Fibroblast of skin of left biceps (primary cell): ENCODE results near the gene CYB561D1.

Source experiments
- DNase-seq, 2 experiments: peaks; one replicate each; pipeline ENCODE4 v3.0.0-alpha.2; 2013; ENCODE audit warnings: low read depth in 2 of 2

CYB561D1 gene

DNA sequence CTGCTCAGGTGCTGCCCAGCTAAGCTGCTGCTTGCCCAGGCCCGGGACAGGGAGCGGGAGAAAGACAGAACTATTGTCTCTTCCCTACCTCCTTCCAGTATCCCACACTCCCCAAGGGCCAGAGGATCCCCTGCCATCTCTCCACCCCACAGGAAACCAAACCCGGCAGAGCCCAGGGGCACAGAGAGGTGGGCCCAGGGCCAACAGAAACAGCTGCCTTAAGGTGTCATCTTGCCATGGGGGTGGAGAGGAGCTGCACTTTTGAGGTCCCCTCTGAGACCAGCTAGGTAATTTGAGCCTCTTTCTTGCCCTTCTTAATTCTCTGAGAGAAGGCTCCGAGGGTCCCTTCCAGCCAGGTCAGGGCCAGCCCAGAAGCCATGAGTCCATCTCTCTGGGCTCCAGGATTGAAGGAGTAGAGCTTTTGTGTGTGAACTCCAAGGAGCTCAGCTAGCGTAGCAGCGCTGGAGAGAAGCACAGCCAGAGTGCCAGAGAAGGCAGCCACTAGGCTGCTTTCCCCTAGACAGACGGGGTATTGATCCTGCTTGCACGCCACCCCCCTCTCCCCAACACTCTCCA, 36.1 kb downstream of the CYB561D1 start:
- DNase-seq = no peak

DNA sequence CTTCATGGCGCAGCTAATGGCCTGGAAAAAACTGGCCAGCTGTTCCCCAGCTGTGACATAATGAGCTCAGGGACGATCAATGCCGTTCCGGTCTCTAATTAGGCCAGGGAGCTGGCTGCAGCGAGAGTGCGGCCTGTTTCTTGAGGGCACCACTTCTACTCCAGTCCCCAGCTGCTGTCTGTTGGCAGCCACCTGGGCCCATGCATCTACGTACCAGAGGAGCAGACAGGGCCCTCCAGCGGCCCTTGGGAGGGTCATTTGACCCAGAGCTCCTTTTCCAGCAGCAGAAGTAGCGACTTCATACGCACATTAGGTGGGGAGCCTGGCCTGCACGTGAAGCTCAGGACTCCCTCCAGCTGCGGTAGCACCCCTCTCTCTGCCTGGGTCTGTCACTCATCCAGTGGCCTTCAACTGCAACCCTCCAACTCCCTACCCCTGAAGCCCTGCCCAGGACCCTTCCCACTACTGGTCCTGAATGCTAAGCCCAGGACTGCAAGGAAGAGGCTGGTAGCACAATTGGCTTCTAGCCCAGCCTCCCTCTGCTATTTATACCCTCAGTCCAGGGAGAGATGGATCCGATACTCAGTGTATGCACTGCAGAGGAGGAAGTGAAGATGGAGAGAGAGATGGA, 36.7 kb downstream of the CYB561D1 start:
- DNase-seq = no peak

DNA sequence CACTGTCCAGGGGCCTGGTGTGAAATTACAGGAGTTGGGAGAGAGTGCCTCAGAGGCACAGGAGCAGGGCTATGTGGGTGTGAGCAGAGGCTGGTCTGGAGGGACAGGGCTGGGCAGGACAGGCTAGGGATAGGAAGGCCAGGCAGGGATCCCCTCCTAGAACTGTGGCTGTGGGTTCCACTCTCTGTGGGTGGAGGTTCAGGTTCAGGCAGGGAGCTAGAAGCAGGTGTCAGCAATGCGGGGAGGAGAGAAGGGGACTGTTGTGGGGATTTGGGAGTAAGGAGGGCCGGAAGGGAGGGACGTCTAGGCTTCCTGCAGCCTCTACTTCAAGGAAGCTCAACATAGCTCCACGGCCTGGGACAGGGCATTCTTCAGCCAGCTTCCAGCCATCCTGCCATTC, 37.5 kb downstream of the CYB561D1 start:
- no peak for DNase-seq

DNA sequence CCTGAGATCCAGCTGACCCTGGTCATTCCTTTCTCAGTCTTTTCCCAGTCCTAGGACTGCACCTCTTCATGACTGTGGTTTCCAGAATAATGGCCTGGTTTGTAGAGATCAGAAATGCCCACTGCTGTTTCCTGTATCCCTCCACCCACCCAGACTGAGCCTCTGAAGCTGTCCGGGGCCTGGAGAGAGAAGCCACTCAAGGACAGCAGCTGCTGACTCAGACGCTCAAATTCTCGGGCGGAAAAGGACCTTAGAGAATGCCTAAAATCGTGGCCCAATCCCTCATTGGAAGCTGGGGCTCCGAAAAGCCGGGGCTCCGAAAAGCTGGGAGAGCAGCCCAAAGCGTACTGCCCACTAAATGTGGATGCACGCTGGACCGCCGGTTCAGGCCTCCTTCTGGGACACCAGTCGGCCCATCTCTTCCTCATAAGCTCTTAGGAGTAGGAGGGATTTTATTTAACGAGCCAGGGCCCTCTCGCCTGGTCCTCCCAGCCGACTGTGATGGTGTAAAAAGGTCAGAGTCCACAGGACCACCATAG, 38.0 kb downstream of the CYB561D1 start:
- no peak for DNase-seq

DNA sequence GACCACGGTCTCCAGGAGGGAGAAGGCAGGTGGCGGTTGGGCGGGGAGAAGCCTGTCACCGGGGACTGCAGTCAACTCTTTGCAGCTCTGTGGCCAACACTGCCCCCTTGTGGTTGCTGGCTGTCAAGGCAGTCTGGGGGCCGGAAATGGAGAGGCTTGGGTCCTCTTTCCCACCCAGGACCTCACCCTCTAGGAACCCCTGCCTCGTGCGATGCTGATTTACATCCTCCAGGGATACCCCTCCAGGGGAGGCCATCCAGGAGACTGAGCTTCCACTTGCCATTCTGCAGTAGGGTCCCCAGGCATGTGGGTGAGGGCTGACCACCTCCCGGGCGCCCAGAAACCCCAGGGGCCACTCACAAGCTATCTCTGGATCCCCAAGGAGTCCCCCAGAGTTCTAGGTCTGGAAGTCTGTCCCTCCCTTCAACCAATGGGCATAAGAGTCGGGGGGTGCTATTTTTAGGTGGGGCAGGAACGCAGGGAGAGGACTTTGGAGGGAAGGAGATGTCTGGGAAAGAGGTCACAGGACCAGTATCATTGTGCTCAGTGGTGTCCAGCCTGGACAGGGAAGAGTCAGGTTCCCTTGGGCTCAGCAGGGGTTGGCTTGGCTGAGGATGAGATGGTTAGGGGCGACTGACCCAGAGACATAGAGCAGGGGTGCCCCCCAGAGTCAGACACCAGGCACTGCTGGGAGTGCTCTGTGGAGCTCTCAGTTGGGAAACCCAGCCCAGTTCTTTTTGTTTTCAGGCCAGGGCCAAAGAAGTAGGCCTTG, 38.7 kb downstream of the CYB561D1 start:
- peak; percentile 21 to 23 for DNase-seq

DNA sequence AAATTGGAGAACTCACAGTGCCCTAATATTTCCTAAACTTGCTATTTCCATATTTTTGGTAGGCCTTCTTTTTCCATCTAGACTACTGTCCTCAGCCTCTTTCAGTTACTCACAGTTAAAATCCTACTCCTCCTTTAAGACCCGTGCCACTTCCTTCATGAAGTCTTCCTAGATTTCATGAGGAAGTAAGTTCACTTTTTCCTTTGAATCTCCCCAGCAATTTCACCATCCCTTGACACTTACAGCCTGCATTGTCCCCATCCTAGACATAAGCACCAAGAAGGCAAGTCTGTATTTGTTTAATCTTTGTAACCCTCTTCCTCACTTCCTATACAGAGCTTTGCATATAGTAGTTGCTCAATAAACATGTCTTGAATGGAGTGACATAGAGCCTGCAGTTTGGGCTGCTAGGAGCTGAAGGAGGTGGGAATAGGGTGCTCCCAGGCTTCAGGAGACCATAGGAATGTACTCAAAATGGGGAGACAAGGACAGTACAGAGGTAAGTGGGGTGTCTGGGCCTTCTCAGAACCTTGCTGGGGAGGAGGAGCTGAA, 40.5 kb downstream of the CYB561D1 start:
- DNase-seq = no peak

DNA sequence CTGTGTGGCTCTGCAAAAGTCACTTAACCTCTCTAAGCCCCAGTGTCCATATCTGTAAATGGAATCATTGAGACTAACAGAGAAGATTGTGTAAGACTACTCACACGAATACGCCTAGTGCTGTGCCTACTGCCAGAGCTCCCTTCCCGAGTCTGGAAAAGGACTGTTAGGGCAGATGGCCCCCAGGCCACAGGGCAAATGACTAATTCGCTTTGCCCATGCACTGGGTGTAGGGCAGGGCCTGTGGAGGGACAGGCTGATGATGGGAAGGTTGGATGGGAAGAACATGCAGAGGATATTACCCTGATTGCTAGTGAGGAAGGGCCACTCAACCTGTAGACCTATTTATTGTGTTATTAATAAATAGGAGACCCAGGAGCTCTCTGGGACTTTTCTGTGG, 41.6 kb downstream of the CYB561D1 start:
- no peak for DNase-seq

DNA sequence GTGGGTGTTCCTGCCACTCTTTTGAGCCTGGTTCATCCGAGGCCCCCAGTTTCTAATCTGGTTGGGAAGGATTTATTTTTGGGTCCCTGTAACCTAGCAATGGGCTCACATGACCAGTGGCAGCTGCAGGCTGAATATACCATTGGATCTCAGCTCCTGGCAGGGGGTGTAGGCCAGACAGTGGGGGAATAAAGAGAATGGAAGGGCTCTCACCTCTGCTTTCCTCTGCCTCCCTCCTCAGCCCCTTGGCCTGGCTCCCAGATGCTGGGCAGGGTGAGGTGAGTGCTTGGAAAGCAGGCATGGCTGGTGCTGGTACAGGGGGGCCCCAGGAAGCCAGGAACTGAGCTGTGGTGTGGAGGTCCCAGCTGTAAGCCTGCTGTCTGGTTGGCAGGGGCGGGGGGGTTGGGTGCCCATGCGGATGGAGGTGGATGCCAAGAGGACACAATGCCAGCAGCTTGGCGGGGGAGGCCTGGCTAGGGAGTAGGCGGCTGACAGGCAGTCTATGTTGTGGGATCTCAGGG, 42.1 kb downstream of the CYB561D1 start:
- DNase-seq = no peak

DNA sequence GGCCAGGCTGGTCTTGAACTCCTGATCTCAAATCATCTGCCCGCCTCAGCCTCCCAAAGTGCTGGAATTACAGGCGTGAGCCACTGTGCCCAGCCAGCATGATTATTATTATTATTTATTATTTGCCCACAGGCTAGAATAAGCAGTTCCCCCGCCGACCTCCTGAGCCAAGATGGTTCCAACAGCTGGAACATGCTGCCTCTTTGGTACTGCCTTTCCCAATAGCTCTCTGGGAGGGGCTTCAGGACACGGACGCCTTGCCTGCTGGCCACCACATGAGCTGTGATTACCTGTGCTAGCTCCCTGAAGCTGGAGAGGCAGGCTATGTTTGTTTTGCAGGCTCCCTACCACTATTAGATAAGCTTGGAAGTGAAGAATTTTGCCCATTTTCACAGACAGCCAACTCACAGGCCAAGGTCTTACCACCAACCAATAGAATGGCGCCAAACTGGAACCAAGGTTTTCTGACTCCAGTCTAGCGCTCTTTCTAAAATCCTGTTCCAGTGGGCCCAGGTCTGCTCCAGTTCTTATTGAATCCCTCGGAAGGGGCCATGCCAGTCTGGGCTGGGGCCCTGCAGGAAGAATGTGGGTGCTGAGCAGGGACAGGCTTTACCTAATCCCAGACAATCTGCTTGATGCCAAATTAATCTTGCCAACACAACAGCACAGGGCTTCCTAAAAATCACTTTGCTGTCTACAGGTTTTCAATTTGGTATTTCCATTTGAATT, 43.7 kb downstream of the CYB561D1 start:
- no peak for DNase-seq

DNA sequence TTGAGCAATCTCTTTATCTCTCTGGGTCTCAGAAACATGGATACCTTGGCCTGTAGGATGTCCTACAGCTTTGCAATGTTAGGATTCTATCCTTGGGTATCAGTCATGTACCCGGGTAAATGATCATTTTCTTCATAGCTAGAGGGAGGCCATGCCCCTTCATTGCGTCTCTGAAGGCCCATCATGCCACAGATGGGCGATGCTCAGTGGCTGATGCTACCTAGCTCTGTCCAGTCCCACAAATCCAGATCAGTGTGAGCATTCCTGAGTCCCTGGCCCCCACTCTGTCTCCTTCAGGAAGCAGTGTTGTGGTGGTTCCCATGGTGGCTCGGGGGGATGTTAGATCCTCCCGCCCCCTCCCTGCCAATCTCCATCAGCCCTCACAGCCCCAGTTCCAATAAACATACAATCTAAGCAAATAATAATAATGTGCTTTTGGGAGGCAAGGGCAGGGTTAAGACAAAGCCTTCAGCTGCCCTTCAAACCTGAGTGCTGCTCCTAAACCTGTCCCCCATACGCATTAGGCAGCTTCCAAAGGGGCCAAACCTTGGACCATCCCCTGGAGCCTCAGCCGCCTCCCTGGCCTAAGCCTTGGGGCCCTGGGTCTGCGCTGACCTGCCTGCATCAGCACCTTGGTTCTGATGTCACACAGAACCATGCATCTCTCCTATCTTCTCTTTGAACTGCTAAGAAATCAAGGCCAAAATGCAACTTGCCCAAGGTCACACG, 45.1 kb downstream of the CYB561D1 start:
- DNase-seq = no peak

DNA sequence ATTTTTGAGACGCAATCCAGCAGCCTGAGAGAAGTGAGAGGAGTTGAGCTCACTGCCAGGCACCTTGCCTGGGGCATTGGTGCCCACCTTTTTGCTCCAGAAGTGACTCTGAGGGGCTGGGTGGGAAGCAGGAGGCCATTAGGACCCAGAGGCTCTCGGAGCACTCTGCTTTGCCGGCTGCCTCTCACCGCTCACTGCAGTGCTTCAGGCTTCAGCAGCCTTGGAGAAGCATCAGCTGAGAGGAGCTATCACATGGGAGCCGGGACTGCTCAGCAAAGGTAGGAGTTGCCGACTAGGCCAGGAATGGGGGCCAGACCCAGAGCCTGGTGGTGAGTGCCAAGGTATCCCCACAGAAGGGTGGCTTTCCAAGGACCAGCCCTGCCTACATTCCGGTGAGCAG, 45.8 kb downstream of the CYB561D1 start, which contains the start of gene GPR61:
Gene GPR61 (plus strand): TSS at position 197 of the 400 bp plus-strand sequence. CDS start 3,151 bp downstream, outside the sequence.
- no peak for DNase-seq

DNA sequence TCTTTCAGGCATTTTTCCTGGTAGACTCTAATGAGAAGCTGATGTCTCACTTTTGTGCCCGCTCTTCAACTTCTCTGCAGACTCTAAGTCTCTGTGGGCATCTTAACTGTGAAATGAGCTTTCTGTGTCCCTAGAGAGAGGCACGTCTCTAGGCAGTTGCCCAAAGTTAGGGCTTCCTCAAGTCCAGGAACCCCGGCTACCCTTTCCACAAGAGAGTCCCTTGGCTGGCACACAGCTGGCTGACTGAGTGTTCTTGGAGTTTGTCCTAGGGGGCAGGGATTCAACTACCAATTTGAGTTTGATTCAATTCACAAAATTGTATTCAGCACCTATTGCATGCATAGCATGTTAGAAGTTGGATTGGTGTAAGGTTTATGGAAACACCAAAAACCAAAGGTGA, 47.2 kb downstream of the CYB561D1 start:
- no peak for DNase-seq

DNA sequence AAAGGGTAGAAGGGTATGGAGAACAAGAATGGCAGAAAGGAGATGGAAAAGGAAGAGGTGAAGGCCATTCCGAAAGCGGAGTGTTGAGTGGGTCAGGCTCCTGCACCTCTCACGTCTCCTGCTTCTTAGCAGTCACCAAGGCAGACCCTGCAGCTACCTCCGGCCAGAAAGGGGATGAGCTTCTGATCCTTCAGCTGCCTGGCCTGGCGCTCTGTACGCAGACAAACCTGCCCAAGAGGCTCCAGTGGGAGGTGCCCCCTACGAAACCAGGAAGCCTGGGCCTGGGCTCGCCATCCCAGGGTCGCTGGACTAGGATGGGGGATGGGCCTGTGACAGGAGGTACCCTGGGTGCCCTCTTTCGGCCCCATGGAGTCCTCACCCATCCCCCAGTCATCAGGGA, 48.8 kb downstream of the CYB561D1 start:
- no peak for DNase-seq

DNA sequence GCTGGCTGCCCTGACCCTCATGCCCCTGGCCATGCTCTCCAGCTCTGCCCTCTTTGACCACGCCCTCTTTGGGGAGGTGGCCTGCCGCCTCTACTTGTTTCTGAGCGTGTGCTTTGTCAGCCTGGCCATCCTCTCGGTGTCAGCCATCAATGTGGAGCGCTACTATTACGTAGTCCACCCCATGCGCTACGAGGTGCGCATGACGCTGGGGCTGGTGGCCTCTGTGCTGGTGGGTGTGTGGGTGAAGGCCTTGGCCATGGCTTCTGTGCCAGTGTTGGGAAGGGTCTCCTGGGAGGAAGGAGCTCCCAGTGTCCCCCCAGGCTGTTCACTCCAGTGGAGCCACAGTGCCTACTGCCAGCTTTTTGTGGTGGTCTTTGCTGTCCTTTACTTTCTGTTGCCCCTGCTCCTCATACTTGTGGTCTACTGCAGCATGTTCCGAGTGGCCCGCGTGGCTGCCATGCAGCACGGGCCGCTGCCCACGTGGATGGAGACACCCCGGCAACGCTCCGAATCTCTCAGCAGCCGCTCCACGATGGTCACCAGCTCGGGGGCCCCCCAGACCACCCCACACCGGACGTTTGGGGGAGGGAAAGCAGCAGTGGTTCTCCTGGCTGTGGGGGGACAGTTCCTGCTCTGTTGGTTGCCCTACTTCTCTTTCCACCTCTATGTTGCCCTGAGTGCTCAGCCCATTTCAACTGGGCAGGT, 49.5 kb downstream of the CYB561D1 start:
- no peak for DNase-seq

DNA sequence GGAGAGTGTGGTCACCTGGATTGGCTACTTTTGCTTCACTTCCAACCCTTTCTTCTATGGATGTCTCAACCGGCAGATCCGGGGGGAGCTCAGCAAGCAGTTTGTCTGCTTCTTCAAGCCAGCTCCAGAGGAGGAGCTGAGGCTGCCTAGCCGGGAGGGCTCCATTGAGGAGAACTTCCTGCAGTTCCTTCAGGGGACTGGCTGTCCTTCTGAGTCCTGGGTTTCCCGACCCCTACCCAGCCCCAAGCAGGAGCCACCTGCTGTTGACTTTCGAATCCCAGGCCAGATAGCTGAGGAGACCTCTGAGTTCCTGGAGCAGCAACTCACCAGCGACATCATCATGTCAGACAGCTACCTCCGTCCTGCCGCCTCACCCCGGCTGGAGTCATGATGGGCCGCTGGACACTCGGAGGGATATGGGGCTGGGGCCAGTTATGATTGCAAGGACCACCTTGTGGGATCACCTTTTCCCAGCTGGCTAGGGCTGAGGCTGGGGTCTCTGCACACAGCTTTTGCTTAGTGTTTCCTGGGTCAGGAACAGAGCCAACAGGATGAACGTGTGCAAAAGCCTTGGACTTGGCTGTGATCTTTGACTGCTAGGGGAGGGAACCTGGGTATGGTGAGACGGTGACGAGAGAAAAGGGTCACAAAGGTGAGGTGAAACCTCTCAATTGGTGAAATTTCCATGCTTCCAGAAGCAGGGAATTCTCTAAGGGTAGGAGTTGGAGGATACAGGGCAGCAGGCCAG, 50.3 kb downstream of the CYB561D1 start:
- no peak for DNase-seq

DNA sequence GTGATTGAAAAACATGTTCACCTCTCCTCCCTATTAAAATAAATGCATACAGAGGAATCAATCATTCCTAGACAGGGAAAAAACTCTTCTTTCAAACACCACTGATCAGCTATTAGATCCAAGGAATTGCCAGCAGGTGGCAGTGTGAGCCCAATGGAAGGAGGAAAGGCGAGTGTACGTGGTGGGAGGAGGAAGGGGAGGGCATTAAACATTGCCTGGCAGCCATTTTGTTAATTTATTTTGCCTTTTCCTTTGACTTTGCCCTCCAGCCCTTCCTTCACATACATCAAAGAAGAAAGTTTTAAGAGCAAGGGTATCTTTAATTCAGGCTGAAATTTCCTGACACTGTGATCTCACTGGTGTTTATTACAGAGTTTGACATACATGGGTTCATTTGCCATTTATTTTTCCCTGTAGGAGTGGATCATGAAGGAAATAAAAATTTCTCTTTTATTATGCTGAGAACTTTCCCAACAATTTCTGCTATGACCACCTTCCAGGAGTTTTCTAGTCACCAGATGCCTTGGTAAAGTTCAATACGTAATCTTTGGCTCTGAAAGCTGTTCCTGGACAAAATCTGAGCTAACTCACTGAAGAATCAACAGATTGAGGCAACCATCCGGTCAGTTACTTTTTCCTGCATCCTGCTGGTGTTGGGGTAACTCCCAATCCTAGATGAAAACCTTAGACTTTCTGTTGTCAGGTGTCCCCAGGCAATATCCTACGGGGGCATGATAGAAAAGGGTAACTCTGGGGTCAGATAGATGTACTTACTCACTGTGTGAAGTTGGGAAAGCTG, 52.6 kb downstream of the CYB561D1 start:
- peak; percentile 64 to 68 for DNase-seq

DNA sequence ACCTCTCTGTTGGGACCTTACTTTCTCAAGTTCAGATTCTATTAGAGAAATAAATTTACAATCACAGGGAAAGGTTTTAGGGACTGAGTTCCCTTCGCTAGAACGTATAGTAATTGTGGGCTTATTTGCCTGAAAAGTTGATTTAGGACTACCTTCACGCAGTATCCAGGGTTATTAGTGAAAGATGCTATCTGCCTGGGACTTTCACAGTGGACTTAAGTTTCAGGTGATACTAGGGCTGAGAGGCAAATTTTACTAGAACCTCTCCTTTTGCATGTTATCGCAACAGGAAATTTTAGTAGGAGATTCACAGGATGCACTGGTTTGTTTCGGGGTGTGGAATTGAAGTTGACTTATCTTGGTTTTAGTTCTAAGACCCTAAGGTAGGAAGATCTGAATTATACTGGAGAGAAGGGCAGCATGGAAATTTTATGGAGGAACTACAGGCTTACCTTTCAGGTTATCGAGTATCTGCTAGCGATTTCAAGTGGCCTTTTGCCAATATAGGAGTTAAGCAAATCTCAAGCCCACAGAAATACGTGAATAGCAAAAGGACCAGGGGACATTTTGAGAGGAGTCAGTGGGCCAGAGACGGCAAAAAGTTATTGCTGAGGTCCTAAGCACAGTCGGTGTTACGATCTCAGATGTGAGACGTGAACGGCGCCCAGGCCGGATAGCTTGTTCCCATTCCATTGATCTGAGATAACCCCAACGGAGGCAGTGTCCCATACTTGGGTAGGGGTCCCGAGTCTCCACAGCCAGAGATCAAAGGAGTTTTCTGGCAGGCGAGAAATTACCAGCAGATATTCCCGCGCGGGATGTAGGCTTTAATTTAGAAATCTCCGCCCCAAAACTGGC, 53.8 kb downstream of the CYB561D1 start:
- no peak for DNase-seq
